SK-N-SH treated with all-trans-retinoic acid at 6 μM for 48 hours (cell line): Measurements from ENCODE around the gene BIN2.
A peak's percentile ranks its signal among the peaks of the same experiment; 100 is the strongest.

Experiments used
- ATAC-seq: fragments of 200-7000 bp; cut with Tn5 transposase; 3 replicates; pipeline ENCODE4 v1.9.1; 2020; ENCODE audit warnings: mild to moderate bottlenecking, moderate library complexity
- BACH2 ChIP-seq: fragments of 250-450 bp; sonication (Bioruptor Pico); IDR thresholded peaks from 2 replicates; pipeline ENCODE4 v1.9.0; 2021; ENCODE audit warnings: mild to moderate bottlenecking, borderline replicate concordance
- CSDC2 ChIP-seq: fragments of 250-450 bp; sonication (Bioruptor Pico); IDR thresholded peaks from 2 replicates; pipeline ENCODE4 v1.5.0; 2020; ENCODE audit warnings: mild to moderate bottlenecking, moderate library complexity
- ESRRG ChIP-seq: fragments of 250-450 bp; sonication (Bioruptor Pico); IDR thresholded peaks from 2 replicates; pipeline ENCODE4 v1.6.1; 2021; ENCODE audit warnings: mild to moderate bottlenecking
- GLIS3 ChIP-seq: fragments of 250-450 bp; sonication (Bioruptor Pico); IDR thresholded peaks from 2 replicates; pipeline ENCODE4 v1.5.0; 2020; ENCODE audit warnings: mild to moderate bottlenecking, moderate library complexity
- ISL1 ChIP-seq: fragments of 250-450 bp; sonication (Bioruptor Pico); IDR thresholded peaks from 2 replicates; pipeline ENCODE4 v2.1.2; 2022; ENCODE audit warnings: mild to moderate bottlenecking, moderate library complexity
- PPARA ChIP-seq: fragments of 250-450 bp; sonication (Bioruptor Pico); IDR thresholded peaks from 2 replicates; pipeline ENCODE4 v1.5.0; 2020; ENCODE audit warnings: mild to moderate bottlenecking, borderline replicate concordance
- RARB ChIP-seq: fragments of 250-450 bp; sonication (Bioruptor Pico); IDR thresholded peaks from 2 replicates; pipeline ENCODE4 v1.8.0; 2021; ENCODE audit warnings: mild to moderate bottlenecking, moderate library complexity
- SNAI2 ChIP-seq: fragments of 250-450 bp; sonication (Bioruptor Pico); IDR thresholded peaks from 2 replicates; pipeline ENCODE4 v1.5.0; 2020; ENCODE audit warnings: mild to moderate bottlenecking, moderate library complexity
- TCF4 ChIP-seq: fragments of 250-450 bp; sonication (Bioruptor Pico); IDR thresholded peaks from 2 replicates; pipeline ENCODE4 v1.8.0; 2021; ENCODE audit warnings: mild to moderate bottlenecking, moderate library complexity, borderline replicate concordance
- TOX ChIP-seq: fragments of 250-450 bp; sonication (Bioruptor Pico); IDR thresholded peaks from 2 replicates; pipeline ENCODE4 v1.8.0; 2021; ENCODE audit warnings: mild to moderate bottlenecking, moderate library complexity, borderline replicate concordance
- ZFP3 ChIP-seq: fragments of 250-450 bp; sonication (Bioruptor Pico); IDR thresholded peaks from 2 replicates; pipeline ENCODE4 v1.5.0; 2020; ENCODE audit warnings: mild to moderate bottlenecking, moderate library complexity
- ZFP30 ChIP-seq: fragments of 450-650 bp; formaldehyde crosslinking; IDR thresholded peaks from 2 replicates; pipeline ENCODE4 v1.5.0; 2022; ENCODE audit warnings: mild to moderate bottlenecking, moderate library complexity
- ZNF565 ChIP-seq: fragments of 450-650 bp; formaldehyde crosslinking; conservative IDR thresholded peaks from 2 replicates; pipeline ENCODE4 v1.5.0; 2020; ENCODE audit warnings: low read depth, mild to moderate bottlenecking, moderate library complexity
- ZNF70 ChIP-seq: fragments of 450-650 bp; formaldehyde crosslinking; IDR thresholded peaks from 2 replicates; pipeline ENCODE4 v1.5.0; 2020; ENCODE audit warnings: mild to moderate bottlenecking, moderate library complexity
- ZNF8 ChIP-seq: fragments of 450-650 bp; formaldehyde crosslinking; IDR thresholded peaks from 2 replicates; pipeline ENCODE4 v1.5.0; 2020; ENCODE audit warnings: mild to moderate bottlenecking, moderate library complexity
- TF ChIP-seq, protein P1 (sequence below): fragments of 250-450 bp; sonication (Bioruptor Pico); IDR thresholded peaks from 2 replicates; pipeline ENCODE4 v1.8.0; 2021; ENCODE audit warnings: low read depth, mild to moderate bottlenecking, moderate library complexity, borderline replicate concordance
- TF ChIP-seq, protein P2 (sequence below): fragments of 250-450 bp; sonication (Bioruptor Pico); IDR thresholded peaks from 2 replicates; pipeline ENCODE4 v1.5.1; 2020; ENCODE audit warnings: low read depth, mild to moderate bottlenecking, moderate library complexity
- TF ChIP-seq, protein P3 (sequence below): fragments of 250-450 bp; sonication (Bioruptor Pico); IDR thresholded peaks from 2 replicates; pipeline ENCODE4 v1.5.0; 2020; ENCODE audit warnings: mild to moderate bottlenecking, moderate library complexity
- TF ChIP-seq, protein P4 (sequence below): fragments of 250-450 bp; sonication (Bioruptor Pico); IDR thresholded peaks from 2 replicates; pipeline ENCODE4 v1.8.0; 2020; ENCODE audit warnings: mild to moderate bottlenecking, moderate library complexity, borderline replicate concordance

BIN2 gene

DNA sequence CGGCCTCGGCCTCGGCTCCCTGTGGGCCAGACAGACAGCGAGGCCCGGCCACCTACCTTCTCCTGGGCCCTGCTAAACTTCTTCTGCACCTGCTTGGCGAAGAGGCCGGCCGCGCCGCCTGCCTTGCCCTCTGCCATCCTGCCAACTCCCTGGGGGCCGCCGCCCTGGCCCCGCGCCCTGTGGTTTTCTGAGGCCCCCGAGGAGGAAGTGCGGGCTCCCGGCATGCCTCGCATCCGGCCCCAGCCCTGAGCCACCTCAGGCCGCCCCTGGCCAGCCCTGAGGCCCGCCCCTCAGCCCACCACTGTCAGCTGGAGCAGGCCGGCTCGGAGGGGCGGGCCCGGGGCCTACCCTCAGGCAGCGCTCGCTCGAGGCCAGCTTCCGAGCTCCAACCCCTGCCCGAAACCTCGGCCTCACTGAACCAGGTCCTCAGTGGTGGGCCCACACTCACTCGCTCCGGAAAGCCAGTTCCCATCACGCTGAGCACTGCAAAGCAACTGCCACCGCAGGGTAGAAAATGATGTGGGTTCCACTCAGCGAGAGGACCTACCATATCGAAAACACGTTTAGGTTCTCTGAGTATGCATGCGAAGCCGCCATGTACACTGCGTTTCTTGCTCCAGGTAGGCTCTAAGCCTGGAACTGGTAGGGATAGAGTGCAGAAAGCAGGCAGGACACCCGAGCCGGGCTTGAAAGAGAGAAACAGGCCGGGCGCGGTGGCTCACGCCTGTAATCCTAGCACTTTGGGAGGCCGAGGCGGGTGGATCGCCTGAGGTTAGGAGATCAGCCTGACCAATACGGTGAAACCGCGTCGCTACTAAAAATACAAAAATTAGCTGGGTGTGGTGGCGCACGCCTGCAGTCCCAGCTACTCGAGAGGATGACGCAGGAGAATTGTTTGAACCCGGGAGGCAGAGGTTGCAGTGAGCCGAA is at the start of gene BIN2:
Gene BIN2, minus strand, starts transcription at position 209 of the 930 bp plus-strand sequence. Its CDS starts 72 bp downstream, at position 137.
- ATAC-seq = no peak

DNA sequence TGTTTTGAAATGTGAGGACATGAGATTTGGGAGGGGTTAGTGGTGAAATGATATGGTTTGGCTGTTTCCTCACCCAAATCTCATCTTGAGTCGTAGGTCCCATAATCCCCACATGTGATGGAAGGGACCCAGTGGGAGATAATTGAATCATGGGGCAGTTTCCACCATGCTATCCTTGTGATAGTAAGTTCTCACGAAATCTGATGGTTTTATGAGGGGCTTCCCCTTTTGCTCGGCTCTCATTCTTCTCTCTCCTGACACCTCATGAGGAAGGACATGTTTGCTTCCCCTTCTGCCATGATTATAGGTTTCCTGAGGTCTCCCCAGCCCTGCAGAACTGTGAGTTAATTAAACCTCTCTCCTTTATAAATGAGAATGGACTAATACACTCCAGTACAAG is 49.2 kb upstream of the BIN2 start:
- ATAC-seq = no peak

More for the DNA sequence above, at the start of gene BIN2:
- TF ChIP-seq ZFP30 (CRISPR knock-in tag) = no peak
- TF ChIP-seq ZNF565 (CRISPR knock-in tag) = no peak
- TF ChIP-seq CSDC2 (CRISPR knock-in tag) = no peak
- no peak for TF ChIP-seq TCF4 (CRISPR knock-in tag)
- no peak for TF ChIP-seq ISL1 (CRISPR knock-in tag)
- TF ChIP-seq ZNF70 (CRISPR knock-in tag) = no peak
- no peak for TF ChIP-seq GLIS3 (CRISPR knock-in tag)
- no peak for TF ChIP-seq ZFP3 (CRISPR knock-in tag)
- TF ChIP-seq TOX = no peak
- TF ChIP-seq, protein P1, sequence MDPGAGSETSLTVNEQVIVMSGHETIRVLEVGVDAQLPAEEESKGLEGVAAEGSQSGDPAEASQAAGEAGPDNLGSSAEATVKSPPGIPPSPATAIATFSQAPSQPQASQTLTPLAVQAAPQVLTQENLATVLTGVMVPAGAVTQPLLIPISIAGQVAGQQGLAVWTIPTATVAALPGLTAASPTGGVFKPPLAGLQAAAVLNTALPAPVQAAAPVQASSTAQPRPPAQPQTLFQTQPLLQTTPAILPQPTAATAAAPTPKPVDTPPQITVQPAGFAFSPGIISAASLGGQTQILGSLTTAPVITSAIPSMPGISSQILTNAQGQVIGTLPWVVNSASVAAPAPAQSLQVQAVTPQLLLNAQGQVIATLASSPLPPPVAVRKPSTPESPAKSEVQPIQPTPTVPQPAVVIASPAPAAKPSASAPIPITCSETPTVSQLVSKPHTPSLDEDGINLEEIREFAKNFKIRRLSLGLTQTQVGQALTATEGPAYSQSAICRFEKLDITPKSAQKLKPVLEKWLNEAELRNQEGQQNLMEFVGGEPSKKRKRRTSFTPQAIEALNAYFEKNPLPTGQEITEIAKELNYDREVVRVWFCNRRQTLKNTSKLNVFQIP (CRISPR knock-in tag) = no peak
- TF ChIP-seq RARB (CRISPR knock-in tag) = no peak
- no peak for TF ChIP-seq PPARA (CRISPR knock-in tag)
- TF ChIP-seq, all 23 proteins: peak for 0

DNA sequence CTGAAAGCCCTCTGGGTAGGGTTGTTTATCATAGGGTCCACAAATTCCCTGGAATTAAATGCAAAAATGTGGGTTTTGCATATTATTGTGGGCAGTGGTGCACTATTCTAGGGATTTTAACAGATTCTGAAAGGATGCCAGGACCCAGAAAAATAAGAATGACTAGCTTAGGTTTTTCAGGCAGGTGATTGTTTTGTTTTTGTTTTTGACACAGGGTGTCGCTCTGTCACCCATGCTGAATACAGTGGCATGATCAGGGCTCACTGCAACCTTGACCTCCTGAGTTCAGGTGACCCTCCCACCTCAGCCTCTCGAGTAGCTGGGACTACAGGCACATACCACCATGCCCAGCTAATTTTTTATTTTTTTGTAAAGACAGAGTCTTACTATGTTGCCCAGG is 48.0 kb upstream of the BIN2 start:
- no peak for TF ChIP-seq ZFP30 (CRISPR knock-in tag)
- TF ChIP-seq ZFP3 (CRISPR knock-in tag) = no peak
- ATAC-seq = no peak; the same call in 1 of the 3 replicates

More for the DNA sequence above, 49.2 kb upstream of the BIN2 start:
- TF ChIP-seq ZNF8 (no peak), PPARA (CRISPR knock-in tag) (no peak), TCF4 (CRISPR knock-in tag) (no peak), RARB (CRISPR knock-in tag) (no peak), SNAI2 (CRISPR knock-in tag) (no peak), GLIS3 (CRISPR knock-in tag) (no peak), ZFP3 (CRISPR knock-in tag) (no peak), CSDC2 (CRISPR knock-in tag) (no peak), ZNF565 (CRISPR knock-in tag) (no peak), ISL1 (CRISPR knock-in tag) (no peak), TOX (no peak), BACH2 (no peak)
- TF ChIP-seq, protein P1 (CRISPR knock-in tag) = no peak
- TF ChIP-seq, protein P2, sequence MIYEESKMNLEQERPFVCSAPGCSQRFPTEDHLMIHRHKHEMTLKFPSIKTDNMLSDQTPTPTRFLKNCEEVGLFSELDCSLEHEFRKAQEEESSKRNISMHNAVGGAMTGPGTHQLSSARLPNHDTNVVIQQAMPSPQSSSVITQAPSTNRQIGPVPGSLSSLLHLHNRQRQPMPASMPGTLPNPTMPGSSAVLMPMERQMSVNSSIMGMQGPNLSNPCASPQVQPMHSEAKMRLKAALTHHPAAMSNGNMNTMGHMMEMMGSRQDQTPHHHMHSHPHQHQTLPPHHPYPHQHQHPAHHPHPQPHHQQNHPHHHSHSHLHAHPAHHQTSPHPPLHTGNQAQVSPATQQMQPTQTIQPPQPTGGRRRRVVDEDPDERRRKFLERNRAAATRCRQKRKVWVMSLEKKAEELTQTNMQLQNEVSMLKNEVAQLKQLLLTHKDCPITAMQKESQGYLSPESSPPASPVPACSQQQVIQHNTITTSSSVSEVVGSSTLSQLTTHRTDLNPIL (CRISPR knock-in tag) = no peak

DNA sequence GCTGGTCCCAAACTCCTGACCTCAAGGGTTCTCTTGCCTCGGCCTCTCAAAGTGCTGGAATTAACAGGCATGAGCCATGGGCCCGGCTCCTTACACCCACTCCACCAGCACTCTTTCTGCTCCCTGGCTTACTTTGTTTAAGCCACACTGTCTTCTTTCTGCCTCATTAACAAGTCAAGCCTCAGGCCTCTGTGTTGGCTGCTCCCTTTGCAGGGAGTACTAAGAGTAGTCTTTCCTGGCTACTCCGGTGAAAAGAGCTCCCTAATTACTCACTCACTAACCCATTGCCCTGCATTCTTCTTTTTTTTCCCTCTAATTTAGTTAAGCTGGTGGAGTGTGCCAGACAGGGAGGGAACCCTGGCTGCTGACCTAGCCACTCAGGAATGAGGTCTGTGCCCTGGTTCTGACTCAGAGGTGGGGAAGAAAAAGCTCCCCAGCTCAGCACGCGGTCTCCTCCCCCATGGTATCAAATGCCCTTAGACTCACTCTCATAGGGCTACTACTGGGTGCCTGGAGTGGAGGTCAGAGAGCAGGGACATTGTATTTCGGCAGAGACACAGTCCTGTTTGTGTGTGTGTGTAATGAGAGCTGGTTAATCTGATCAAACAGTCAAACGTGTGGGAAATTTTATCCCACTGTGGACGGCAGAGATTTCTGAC is 47.5 kb upstream of the BIN2 start:
- ATAC-seq = peak; percentile 97
- TF ChIP-seq ZNF565 (CRISPR knock-in tag) (no peak), ISL1 (CRISPR knock-in tag) (peak; percentile 80), ESRRG (CRISPR knock-in tag) (no peak), TOX (no peak), PPARA (CRISPR knock-in tag) (no peak), CSDC2 (CRISPR knock-in tag) (no peak), RARB (CRISPR knock-in tag) (no peak), ZNF70 (CRISPR knock-in tag) (0 out of 2 replicates have a peak, but pooled peaks have one; percentile 29)
- TF ChIP-seq, protein P1 (CRISPR knock-in tag) = no peak
- TF ChIP-seq, protein P3, sequence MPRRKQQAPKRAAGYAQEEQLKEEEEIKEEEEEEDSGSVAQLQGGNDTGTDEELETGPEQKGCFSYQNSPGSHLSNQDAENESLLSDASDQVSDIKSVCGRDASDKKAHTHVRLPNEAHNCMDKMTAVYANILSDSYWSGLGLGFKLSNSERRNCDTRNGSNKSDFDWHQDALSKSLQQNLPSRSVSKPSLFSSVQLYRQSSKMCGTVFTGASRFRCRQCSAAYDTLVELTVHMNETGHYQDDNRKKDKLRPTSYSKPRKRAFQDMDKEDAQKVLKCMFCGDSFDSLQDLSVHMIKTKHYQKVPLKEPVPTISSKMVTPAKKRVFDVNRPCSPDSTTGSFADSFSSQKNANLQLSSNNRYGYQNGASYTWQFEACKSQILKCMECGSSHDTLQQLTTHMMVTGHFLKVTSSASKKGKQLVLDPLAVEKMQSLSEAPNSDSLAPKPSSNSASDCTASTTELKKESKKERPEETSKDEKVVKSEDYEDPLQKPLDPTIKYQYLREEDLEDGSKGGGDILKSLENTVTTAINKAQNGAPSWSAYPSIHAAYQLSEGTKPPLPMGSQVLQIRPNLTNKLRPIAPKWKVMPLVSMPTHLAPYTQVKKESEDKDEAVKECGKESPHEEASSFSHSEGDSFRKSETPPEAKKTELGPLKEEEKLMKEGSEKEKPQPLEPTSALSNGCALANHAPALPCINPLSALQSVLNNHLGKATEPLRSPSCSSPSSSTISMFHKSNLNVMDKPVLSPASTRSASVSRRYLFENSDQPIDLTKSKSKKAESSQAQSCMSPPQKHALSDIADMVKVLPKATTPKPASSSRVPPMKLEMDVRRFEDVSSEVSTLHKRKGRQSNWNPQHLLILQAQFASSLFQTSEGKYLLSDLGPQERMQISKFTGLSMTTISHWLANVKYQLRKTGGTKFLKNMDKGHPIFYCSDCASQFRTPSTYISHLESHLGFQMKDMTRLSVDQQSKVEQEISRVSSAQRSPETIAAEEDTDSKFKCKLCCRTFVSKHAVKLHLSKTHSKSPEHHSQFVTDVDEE (CRISPR knock-in tag) = peak; percentile 72; the same call in 1 of the 2 replicates
- TF ChIP-seq, protein P4, sequence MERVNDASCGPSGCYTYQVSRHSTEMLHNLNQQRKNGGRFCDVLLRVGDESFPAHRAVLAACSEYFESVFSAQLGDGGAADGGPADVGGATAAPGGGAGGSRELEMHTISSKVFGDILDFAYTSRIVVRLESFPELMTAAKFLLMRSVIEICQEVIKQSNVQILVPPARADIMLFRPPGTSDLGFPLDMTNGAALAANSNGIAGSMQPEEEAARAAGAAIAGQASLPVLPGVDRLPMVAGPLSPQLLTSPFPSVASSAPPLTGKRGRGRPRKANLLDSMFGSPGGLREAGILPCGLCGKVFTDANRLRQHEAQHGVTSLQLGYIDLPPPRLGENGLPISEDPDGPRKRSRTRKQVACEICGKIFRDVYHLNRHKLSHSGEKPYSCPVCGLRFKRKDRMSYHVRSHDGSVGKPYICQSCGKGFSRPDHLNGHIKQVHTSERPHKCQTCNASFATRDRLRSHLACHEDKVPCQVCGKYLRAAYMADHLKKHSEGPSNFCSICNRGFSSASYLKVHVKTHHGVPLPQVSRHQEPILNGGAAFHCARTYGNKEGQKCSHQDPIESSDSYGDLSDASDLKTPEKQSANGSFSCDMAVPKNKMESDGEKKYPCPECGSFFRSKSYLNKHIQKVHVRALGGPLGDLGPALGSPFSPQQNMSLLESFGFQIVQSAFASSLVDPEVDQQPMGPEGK (CRISPR knock-in tag) = peak; percentile 84; the same call in 1 of the 2 replicates
